GM21528 (cell line): Measurements from ENCODE around the gene KPNA1.
"Not testable (repeated sequence)": the region's sequence is repeated elsewhere in the genome, so short reads cannot be mapped to it uniquely, and the experiment has no call there.

Source experiments
- ATAC-seq: cut with Tn5 transposase; IDR thresholded peaks from one replicate; pipeline ENCODE4 v1.9.1; 2021; ENCODE audit warnings: mild to moderate bottlenecking, moderate library complexity; ENCODE audit not compliant: unreplicated experiment, low FRiP score

Gene KPNA1

DNA sequence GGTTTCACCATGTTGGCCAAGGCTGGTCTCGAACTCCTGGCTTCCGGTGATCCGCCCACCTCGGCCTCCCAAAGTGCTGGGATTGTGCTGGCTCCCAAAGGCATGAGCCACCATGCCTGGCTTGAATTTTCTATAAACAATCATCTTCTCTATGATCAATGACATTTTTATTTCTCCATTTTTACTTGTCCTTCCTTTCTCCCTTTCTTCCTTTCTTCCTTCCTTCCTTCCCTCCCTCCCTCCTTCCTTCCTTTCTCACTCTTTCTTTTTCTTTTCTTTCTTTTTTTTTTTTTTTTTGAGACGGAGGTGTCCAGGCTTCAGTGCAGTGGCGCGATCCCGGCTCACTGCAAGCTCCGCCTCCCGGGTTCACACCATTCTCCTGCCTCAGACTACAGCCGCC is 8.6 kb upstream of the KPNA1 start:
- ATAC-seq = no peak

GRCh38 chr3:122520861-122521260 is 6.1 kb upstream of the KPNA1 start:
- no peak for ATAC-seq

DNA sequence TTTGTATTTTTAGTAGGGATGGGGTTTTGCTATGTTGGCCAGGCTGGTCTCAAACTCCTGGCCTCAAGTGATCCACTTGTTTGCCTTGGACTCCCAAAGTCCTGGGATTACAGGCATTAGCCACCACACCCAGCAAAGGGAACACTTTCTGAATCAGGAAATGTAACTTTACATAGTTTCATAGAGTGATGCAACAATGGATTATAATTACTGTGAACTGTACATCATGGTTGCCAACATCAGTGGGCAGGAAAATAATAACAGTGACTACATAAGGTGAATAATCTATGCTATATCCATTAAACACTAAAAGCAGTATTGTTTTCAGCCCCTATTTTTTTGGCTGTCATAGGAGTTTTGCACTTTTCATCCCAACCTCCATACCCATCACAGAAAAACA is 5.0 kb upstream of the KPNA1 start:
- no peak for ATAC-seq

GRCh38 chr3:122516846-122517360 is 2.2 kb upstream of the KPNA1 start:
- ATAC-seq = no peak

- no peak for ATAC-seq
Observed at GRCh38 chr3:122515870-122516269, 1.1 kb upstream of the KPNA1 start.

DNA sequence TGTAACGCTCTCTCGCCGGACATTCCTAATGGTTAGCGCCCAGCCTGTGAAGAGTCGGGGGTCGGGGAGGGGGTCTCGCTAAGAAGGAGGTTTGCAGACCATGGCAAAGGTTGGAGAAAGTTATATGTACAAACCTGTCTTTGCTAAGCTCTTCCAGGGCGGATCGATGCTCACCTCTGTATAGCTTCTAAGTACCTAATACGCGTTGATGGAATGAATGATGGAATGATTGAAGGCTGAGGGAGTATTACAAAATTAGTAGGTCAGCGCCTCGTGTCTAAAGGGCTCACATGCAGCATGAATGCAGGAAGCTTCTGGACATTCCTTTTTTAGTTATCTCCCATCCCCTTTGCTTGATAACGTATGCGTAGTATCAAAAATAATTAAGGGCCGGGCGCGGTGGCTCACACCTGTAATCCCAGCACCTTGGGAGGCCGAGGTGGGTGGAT is 305 bp upstream of the KPNA1 start:
- no peak for ATAC-seq

DNA sequence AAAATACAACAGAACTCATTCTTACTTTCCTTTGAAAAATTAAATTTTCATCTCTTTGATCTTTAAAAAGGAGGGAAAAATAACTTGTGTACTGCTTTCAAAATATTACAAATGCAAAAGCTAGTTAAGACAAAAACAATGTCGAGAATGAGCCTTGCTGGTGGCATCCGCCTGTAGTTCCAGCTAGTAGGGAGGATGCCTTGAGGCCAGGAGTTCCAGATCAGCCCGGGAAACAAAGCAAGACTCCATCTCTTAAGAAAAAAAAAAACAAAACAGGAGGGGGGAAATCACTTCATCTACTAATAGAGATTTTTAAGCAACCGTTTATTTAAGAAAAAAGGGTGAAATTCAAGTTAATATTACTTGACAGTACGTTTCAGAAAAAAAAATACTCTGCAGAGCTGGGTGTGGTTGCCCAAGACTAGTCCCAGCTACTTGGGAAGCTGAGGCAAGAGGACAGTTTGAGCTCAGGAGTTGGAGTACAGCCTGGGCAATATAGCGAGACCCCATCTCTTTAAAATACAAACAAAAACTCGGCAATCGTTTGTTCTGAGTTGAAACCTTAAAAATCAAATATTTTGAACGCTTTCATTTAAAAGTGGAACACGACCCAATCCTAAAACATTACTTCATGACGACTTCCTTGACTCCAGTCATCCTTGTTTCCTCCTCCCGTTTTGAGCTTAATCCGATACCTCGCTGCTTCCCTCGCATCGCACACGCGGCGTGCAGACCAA is 1.2 kb downstream of the KPNA1 start:
- ATAC-seq = no peak

GRCh38 chr3:122512284-122512683 is 2.5 kb downstream of the KPNA1 start:
- ATAC-seq = no peak

DNA sequence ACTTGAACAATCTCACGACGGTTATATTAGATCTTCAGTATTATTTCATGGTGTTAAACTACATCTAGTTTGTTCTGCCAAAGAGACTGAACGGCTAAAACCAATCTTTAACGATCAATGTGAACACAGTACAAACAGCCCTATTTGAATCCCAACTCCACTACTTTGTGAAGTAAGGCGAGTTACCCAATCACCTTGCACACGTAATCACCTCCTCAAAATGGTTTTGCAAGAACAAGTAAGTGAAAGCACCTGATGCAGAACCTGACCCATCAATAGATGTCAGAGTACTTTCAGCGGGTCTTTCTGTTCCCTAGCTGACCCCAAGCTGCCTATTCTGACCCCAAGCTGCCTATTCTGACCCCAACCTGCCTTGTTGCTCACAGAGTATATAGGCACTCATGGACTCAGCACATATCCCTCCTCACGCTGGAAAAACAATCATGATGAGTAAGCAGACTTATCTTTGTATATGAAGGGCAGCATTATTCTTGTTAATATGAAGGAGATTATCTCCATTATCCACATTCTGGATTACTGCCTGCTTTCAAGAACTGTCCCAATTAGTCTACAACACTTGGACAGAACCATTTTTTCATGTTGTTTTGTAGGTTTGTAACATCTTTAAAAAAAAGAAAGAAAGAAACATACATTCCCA is 3.7 kb downstream of the KPNA1 start:
- no peak for ATAC-seq

DNA sequence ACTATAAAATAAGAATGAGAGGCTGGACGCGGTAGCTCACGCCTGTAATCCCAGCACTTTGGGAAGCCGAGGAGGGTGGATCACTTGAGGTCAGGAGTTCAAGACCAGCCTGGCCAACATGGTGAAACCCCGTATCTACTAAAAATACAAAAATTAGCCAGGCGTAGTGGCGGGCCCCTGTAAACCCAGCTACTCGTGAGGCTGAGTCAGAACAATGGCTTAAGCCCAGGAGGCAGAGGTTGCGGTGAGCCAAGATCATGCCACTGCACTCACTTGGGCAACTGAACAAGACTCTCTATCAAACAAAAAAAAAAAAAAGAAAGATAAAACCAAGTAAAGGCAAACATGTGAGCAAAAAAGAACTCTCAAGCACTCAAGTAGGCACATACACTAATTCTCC is 5.8 kb downstream of the KPNA1 start:
- ATAC-seq = not testable (repeated sequence)

- no peak for ATAC-seq
Observed at GRCh38 chr3:122508135-122508914, 6.4 kb downstream of the KPNA1 start.

DNA sequence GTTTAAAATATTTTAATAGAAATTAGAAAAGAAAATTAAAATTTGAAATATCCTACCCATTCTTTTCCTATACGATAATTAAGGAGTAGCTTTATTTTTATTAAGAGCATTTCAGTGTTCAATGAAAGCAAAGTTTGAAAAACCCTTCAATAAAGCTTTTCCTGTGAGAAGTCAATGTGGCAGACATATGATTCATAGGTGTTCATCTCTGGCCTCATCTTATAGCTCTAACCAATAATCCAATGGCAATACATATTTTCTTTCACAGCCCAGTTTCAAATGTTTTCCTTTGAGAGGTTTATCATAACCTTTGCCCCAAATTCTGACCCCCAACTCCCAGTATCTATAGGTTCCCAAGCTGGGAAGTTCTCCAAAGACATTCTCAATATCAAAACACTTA is 8.3 kb downstream of the KPNA1 start:
- ATAC-seq = no peak

DNA sequence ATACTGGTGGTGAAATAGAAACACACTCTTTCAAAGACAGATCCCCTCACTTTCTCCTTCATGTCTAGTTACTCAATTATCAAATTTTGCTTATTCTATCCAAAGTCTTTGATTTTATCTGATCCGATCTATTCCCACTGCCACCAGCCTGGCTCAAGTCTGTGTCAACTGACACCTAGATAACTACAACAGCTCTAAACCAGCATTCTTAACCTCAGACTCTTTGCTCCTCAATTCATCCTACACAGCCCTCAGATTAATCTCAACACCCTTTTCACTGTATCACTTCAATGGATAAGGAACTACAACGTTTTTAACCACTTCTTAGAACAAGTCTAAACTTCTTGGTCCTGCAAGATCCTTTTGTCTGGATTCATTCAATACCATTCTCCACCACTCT is 9.1 kb downstream of the KPNA1 start:
- ATAC-seq = no peak

DNA sequence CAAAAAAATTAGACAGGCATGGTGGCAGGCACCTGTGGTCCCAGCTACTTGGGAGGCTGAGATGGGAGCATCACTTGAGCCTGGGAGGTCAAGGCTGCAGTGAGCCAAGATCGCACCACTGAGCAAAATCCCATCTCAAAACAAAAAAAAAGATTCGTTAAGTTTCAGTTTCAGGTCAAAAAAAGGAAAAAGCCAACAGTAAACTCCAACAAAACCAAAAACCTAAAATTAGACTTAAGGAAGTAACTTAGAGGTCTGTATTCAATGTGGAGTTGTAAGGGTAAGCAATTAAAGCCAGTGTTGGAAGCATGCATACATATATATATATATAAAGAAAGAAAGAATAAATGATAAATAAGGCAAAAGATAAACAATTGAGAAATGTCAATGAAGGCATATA is 11.8 kb downstream of the KPNA1 start:
- no peak for ATAC-seq

DNA sequence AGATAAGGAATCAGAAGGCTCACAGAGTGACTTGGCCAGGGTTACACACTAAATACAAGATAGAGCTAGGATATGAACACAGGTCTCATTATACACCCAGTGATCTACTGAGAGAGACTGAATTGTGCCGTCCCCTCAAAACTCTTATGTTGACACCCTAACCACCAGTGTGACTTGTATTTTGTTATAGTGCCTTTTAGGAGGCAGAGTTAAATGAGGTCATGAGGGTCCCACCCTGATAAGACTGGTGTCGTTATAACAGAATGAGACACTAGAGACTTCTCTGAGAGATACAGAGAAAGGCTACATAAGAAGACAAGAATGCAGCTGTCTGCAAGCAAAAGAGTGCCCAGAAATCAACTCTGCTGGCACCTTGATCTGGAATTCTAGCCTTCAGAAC is 12.6 kb downstream of the KPNA1 start:
- ATAC-seq = no peak

DNA sequence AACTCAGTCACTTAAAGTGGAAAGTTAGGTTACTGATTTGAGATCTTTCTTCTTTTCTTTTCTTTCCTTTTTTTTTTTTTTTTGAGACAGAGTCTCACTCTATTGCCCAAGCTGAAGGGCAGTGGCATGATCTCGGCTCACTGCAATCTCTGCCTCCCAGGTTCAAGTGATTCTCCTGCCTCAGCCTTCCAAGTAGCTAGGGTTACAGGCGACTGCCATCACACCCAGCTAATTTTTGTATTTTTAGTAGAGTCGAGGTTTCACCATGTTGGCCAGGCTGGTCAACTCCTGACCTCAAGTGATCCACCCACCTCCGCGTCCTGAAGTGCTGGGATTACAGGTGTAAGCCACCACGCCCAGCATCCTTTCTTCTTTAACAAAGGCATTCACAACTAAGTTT is 13.8 kb downstream of the KPNA1 start:
- not testable (repeated sequence) for ATAC-seq

DNA sequence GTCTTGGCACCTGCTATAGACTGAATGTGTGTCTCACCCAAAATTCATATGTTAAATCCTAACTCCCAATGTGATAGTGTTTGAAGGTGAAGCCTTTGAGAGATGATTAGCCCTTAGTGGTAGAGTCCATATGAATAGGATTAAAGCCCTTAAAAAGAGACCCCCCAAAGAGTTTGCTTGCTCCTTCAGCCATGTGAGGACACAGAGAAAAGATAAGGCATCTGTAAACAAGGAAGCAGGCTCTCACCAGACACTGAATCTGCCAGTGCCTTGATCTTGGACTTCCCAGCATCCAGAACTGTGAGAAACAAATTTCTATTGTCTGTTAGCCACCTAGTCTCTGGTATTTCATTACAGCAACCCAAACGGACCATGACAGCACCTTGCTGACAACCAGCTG is 16.6 kb downstream of the KPNA1 start:
- ATAC-seq = no peak

GRCh38 chr3:122497425-122497824 is 17.3 kb downstream of the KPNA1 start:
- no peak for ATAC-seq

DNA sequence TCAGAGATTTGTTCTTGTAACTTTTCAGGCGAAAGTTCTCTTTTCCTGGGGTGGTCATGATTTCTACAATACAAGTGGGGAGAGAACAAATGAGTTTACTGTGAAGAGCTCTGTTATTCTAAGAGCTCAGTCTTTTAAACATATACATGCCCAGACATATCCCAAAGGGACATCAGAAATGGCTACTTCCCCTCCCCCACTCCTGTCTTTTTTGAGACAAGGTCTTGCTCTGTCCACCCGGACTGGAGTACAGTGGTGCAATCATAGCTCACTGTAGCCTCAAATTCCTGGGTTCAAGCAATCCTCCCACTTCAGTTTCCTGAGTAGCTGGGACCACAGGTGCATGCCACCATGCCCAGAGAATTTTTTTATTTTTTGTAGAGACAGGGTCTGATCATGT is 18.2 kb downstream of the KPNA1 start:
- ATAC-seq = no peak

DNA sequence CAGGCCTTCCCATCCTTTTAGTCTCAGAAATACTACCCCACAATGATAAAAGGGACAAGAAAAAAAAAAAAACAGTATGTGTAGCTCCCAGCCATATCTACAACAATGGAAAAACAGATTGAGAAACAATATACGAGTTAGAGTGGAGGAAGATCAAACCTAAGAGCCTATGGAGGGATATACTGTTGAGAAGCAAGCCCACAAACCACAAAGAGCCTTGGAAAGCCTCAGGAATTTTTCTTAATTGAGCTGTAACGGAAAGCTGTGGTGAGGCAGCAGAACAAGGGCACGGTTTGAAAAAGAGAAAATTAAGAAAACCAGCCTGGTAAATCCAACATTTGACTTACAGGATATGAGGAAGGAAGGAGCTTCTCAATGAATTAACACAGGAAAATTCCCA is 21.4 kb downstream of the KPNA1 start:
- no peak for ATAC-seq

DNA sequence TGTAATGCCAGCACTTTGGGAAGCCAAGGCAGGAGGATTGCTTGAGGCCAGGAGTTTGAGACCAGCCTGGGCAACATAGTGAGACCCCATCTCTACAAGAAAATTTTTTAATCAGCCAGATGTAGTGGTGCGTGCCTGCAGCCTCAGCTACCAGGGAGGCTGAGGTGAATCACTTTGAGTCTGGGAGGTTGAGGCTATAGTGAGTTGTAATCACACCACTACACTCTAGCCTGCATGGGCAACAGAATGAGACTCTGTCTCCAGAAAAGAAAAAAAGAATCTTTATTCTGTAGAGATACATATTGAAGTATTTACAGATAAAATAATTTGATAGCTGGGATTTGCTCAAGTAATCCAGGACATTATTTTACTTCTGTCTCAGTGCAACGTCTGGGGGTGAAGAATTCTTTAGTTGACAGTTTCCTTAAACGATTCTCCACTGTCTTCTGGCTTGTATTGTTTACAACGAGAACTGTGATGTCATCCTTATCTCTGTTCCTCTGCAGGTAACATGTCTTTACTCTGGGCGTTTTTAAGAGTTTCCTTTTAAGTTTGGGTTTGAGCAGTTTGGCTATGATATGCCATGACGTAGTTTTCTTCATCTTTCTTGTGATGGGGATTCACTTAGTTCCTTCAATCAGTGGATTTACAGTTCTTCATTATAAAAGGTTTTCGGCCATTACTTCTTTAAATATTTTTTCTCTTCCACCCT is 26.3 kb downstream of the KPNA1 start:
- ATAC-seq = no peak
